Right lobe of liver (tissue), 6 donors: ENCODE results near the gene SLC41A3. TPM values are rescaled to one million over a fixed set of nuclear protein-coding genes. Genes with fewer than 3 reads are reported as not detected.

Source experiments
- ATAC-seq, 4 donors: fragments of 200-7000 bp; cut with Tn5 transposase; one replicate each; pipeline ENCODE4 v1.9.1; 2020; ENCODE audit warnings: mild to moderate bottlenecking in 4 of 4, moderate library complexity in 4 of 4
- DNase-seq, 3 donors: peaks; one replicate each; pipeline ENCODE4 v3.0.0-alpha.2; 2020
- H3K27ac ChIP-seq, 3 donors: fragments of 200-600 bp; one replicate each; pipeline ENCODE4 v1.8.0; 2022
- H3K27me3 ChIP-seq, 2 donors: fragments of 200-600 bp; one replicate each; pipeline ENCODE4 v1.8.0; 2022
- H3K36me3 ChIP-seq, 4 donors: fragments of 200-600 bp; sonication (generic) in 1 of 4; one replicate each; pipeline versions ENCODE4 v1.5.1 to v1.8.0; 2017 to 2022; ENCODE audit warnings: control low read depth in 1 of 4
- H3K4me1 ChIP-seq, 4 donors: fragments of 200-600 bp; sonication (generic) in 1 of 4; one replicate each; pipeline versions ENCODE4 v1.5.1 to v1.8.0; 2017 to 2022; ENCODE audit warnings: control low read depth in 1 of 4
- H3K4me3 ChIP-seq, 3 donors: fragments of 200-600 bp; one replicate each; pipeline ENCODE4 v1.8.0; 2022
- H3K9me3 ChIP-seq, 4 donors: fragments of 200-600 bp; sonication (generic) in 1 of 4; one replicate each; pipeline versions ENCODE4 v1.5.1 to v1.8.0; 2017 to 2022; ENCODE audit warnings: control low read depth in 1 of 4
- CTCF ChIP-seq, 4 donors: fragments of 200-600 bp in 3 of 4; fragments of 450-650 bp in 1 of 4; IDR thresholded peaks; one replicate each; pipeline versions ENCODE4 v1.5.1 to v1.8.0; 2016 to 2022; ENCODE audit warnings: antibody characterized with exemption in 4 of 4, mild to moderate bottlenecking in 2 of 4
- POLR2A ChIP-seq: fragments of 450-650 bp; IDR thresholded peaks from one replicate; pipeline ENCODE4 v1.6.1; 2017; ENCODE audit warnings: antibody characterized with exemption, mild to moderate bottlenecking
- WGBS: methylation state at CpG from one replicate; pipeline ENCODE4 v1.1.6; 2018; ENCODE audit warnings: low coverage, low lambda C conversion rate; ENCODE audit not compliant: insufficient coverage; ENCODE audit errors: missing lambda C conversion rate; 5-methylcytosine and 5-hydroxymethylcytosine counted together
- intact Hi-C, 2 donors: fragments of 100-400 bp; cut with DNase I; formaldehyde crosslinking; loops; one replicate each; pipeline versions ENCODE4 v1.11.2 to v1.14.1; 2022
- total RNA-seq, 6 experiments: library from RNA; depleted of rRNA in 2 of 6; stranded (reverse); fragments of >200 nt in 2 of 6; fragmentation: NEBNext Ultra II Directional in 3 of 6; extraction: Animal tissue kit (Norgen Biotek cat#: 25700) in 3 of 6; gene quantifications; one replicate each; pipeline versions ENCODE4 v1.1.0 to v1.2.4, GENCODE V29; 2016 to 2023
- donor health status: DM: no; HTN: yes; CAD: no.
- donor health status: DM: no; HTN: no; CAD: no.
- donor health status: DM: no; HTN: no; CAD: no.
- donor health status: DM: no; HTN: yes; CAD: no.
- donor health status: DM: no; HTN: yes; CAD: no.

The SLC41A3 gene
- total RNA-seq, 6 experiments from 2014 or later: 12.7 to 29.1 (median 15.9) TPM

- H3K27ac ChIP-seq: no peak overlapping the region
- WGBS: 91% methylated on average over 4 of the region's 16 CpGs
- ATAC-seq (no peak), DNase-seq (peak in 2 of 3 donors; percentile 40 to 56)
- no peaks in the 10 kb centered on the region for H3K27me3 ChIP-seq
- TF ChIP-seq CTCF (IDR thresholded peaks at IDR 0.05) (no peak), POLR2A (no peak)
- no peaks in the 10 kb centered on the region for H3K9me3 ChIP-seq
- no peak overlapping the region for H3K4me3 ChIP-seq
- H3K4me1 ChIP-seq: no peaks in the 10 kb centered on the region
- intact Hi-C loops: no loop called here
- peaks cover 0 to 100% (median 46%) of the 10 kb centered on the region in 4 donors for H3K36me3 ChIP-seq
Observed at GRCh38 chr3:126114443-126115386, 30.8 kb upstream of the SLC41A3 start.

GRCh38 chr3:126113733-126114442, 30.0 kb upstream of the SLC41A3 start:
- Histone ChIP-seq H3K4me3 (no peak overlapping the region), H3K4me1 (no peaks in the 10 kb centered on the region), H3K27me3 (no peaks in the 10 kb centered on the region), H3K36me3 (peaks cover 0 to 100% (median 48%) of the 10 kb centered on the region in 4 donors), H3K27ac (no peak overlapping the region), H3K9me3 (no peaks in the 10 kb centered on the region)
- intact Hi-C loops: no loop called here
- TF ChIP-seq POLR2A: no peak
- TF ChIP-seq CTCF (IDR thresholded peaks at IDR 0.05): peak in 1 of 4 donors; percentile 8
- peak in 2 of 3 donors; percentile 28 to 48 for DNase-seq
- WGBS: 78% methylated on average over 6 of the region's 9 CpGs
- no peak for ATAC-seq

GRCh38 chr3:126113238-126113555, 29.3 kb upstream of the SLC41A3 start:
- Histone ChIP-seq H3K27me3 (no peaks in the 10 kb centered on the region), H3K36me3 (peaks cover 0 to 100% (median 48%) of the 10 kb centered on the region in 4 donors), H3K4me1 (no peaks in the 10 kb centered on the region), H3K27ac (no peak overlapping the region), H3K9me3 (no peaks in the 10 kb centered on the region), H3K4me3 (no peak overlapping the region)
- TF ChIP-seq CTCF (IDR thresholded peaks at IDR 0.05): no peak
- no peak for TF ChIP-seq POLR2A
- WGBS: no CpG with 5 or more reads among the region's 6 CpGs
- DNase-seq (peak in 2 of 3 donors; percentile 46 to 51), ATAC-seq (peak in 1 of 4 donors; percentile 1)
- intact Hi-C loops: no loop called here

GRCh38 chr3:126112531-126113237, 28.8 kb upstream of the SLC41A3 start:
- ATAC-seq (no peak), DNase-seq (peak in 2 of 3 donors; percentile 28 to 51)
- H3K36me3 ChIP-seq: peaks cover 0 to 100% (median 48%) of the 10 kb centered on the region in 4 donors
- no peaks in the 10 kb centered on the region for H3K9me3 ChIP-seq
- no peak overlapping the region for H3K27ac ChIP-seq
- intact Hi-C loops: no loop called here
- TF ChIP-seq CTCF (IDR thresholded peaks at IDR 0.05) (no peak), POLR2A (no peak)
- H3K4me3 ChIP-seq: no peak overlapping the region
- H3K27me3 ChIP-seq: no peaks in the 10 kb centered on the region
- H3K4me1 ChIP-seq: no peaks in the 10 kb centered on the region
- WGBS: 81% methylated on average over 7 of the region's 13 CpGs
